COLO829 (cell line): ENCODE data around the gene RBBP8NL.

Source experiments
- DNase-seq: peaks from one replicate; pipeline ENCODE4 v3.0.0; 2012; ENCODE audit warnings: low spot score

RBBP8NL gene

DNA sequence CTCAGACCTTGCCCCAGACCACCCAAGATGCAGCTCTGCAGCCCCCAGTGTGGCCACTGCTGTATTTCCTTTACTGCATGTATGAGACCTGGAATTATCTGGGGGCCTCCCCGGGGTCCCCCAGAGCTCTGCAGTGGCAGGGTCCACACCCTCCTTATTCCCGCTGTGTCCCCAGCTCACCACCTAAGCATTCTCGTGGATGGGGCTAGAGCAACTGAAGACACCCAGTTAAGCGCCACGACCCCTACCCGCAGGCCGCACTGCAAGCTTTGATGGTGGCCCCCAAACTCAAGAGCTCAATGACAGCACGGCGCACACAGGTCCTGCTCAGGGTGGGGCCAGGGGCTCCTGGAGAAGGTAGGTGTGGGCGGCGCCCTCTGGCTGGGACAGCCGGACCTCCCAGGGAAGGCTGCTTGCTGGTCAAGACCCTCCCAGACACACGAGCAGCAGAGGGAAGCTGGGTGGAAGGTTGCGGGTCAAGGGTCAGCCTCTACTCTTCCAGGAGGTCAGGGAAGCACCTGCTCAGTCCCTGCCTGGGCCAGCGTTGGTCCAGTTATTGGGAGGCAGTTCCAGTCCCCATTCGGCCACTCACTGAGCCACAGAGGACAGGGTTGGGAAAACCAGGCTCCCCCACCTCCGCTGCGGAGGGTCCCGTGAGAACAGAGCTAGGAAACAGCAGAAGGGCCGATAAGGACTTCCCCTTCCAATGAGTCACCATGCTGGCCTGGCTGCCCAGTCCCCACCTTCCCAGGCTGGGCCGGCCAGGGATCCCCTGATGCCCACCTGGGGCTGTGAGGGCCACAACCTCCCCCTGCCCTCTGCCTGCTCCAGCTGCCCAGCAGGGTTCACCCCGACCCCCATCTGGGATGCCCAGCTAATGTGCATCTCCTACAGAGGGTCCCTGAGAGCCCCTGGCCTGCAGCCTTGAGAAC lies 63.2 kb downstream of the RBBP8NL start:
- DNase-seq, result no peak

DNA sequence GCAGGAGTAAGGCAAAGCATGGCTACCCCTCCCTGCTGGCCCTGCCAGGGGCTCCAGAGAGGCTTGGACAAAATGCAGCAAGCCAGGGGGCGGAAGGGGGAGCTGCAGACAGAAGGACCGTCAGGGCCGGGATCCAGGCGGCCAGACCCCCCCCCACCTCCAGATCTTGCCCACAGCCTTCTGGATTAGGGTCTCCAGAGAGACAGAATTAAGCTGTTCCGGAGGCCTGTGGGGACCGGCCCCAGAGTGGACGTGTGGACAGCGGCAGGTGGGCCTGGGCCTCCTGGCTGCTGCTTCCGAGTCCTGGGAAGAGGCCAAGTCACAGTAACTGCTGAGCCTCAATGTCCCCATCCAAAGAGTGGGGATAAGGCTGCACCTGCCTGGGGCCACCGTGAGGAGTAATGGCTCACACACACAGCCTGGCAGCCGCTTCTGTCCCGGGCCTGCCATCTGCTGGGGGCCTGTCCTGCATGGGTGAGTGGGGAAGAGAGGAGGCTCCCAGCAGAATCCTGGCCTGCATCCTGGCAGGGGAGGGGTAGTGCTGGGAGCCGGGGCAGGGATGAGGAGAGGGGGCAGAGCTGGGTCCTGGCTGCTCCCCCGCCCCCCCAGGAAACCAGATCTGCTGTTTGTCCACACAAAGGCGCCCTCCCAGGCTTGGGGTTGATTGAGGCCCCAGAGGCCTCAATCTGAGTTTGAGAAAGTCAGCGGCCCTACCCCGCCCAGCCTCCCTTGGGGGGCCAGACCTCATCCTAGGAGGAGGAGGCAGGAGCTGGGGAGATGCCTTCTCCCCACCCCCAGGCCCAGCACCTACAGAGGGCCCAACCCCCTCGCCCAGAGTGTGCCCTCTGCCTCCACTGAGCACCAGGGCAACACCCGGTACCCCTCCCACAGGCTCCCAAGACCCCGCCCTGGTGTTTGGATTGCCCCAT lies 64.1 kb downstream of the RBBP8NL start:
- no peak for DNase-seq

DNA sequence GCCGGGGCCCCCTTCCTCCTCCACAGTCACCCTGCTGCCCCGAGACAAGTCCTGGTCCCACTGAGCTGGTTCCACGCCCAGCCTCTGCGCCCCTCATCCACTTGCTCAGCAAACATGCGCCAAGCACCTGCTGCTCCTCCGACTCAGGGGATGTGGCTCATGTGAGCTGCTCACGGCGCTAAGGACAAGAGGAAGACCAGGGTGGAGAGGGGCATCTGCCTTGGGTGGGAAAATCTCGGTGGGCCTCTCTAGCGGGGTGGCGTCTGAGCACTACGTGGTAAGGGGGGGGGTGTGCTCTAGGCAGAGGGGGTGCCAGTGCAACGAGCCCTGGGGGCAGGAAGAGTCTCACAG lies 64.8 kb downstream of the RBBP8NL start:
- no peak for DNase-seq

DNA sequence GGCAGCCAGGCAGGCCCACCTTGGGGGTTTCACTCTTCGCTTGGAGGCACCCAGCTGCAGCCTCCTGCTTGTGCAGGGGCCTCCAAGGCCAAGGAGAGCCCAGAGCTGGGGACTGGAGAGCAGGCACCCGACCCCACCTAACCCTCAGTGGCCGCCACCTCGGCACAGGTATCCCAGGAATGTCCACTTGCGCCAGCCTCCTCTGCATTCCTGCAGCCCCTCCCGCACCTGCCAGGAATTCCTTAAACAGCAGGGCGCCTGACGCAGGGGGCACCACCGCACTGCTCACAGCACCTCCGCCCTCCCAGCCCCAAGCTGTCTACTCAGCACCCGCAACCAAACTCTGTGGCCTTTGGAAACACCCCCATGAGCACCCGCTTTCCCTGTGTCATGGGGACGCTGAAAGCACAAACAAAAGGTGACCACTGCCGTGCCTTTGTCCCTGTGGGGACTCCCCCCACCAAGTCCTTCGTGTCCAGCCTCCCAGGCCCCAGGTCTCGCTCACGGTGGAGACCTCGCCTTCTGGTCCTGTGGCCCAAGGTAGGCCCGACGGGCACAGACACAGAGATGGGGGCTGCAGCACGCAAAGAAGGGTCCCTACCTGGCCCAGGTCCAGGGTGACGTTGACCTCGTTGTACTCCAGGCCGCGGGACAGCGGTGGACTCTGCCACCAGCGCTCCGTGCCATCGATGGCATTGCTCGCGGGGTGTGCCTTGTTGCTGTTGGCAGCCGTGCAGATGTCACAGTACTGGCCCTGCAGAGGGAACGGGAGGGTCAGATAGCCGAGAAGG lies 65.3 kb downstream of the RBBP8NL start:
- no peak for DNase-seq

DNA sequence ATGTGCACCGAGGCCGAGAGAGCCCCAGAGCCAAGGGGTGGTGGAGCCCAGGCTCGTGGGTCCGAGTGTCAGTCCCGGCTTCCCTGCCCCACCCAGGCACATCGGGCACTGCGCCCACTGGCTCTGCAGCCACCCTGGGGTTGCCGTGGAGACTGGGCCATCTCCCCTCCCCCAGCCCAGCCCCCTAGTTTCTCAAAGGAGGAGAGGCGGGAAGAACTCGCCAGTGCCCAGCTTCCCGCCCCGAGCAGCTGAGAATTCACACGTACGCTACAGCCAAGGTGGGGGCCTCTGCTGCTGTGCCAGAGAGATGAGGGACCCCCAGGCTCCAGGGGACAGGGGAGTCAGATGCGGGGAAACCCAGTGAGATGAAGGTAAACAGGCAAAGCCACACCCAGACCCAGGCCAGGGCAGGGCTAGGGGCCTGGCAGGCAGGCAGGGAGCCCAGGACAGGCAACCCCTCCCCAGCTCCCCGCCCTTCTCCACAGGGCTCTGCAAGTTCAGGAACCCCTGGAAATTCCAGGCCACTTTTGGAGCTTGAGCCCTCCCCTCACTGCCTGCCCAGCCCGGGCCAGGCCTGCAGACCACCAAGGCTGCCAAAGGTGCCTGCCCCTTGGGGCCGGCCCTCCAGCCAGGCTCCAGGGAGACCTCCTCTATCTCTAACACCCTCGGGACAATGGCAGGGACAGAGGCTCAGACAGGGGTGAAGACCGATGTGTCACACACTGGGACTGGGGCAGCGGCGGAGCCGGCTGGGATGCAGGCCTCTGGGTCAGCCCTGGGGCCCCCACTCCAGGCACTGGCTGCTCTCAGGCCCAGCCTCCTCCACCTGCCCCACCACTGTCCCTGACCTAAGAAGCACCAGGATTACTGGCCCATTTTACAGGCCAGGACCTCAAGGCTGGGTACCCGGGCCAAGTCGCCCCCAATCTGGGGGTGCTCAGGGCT lies 66.2 kb downstream of the RBBP8NL start:
- no peak for DNase-seq
